Endothelial cell of umbilical vein (primary cell): Measurements from ENCODE around the gene CXXC4. TPM values are rescaled to one million over a fixed set of nuclear protein-coding genes. Genes with fewer than 3 reads are reported as not detected.

ENCODE experiments used
- BruUV-seq: library from RNA; stranded (reverse); fragments of 400-500 nt; replicated peaks from 2 replicates; lab custom pipeline; 2021; lab: Mats Ljungman, UMichigan
- CTCF ChIA-PET: fragments of 300-600, 350-600 bp; sonication (Branson Sonifier 250); formaldehyde crosslinking; loops from one replicate; lab custom pipeline; 2021; ENCODE audit warnings: antibody characterized with exemption, inconsistent platforms; lab: Charles Lee
- POLR2A ChIA-PET: fragments of 300-600, 350-600 bp; sonication (Branson Sonifier 250); formaldehyde crosslinking; loops from one replicate; lab custom pipeline; 2021; ENCODE audit warnings: antibody characterized with exemption, inconsistent platforms; lab: Charles Lee
- DNase-seq: peaks from one replicate; pipeline ENCODE4 v3.0.0-alpha.2; 2011; ENCODE audit warnings: low read depth, low spot score
- FAIRE-seq: peaks from 2 replicates; lab custom pipeline; 2011; peaks lifted over from hg19 to GRCh38; lab: Jason Lieb, UNC
- H2AFZ ChIP-seq: 2 replicates; pipeline ENCODE4 v1.6.0; 2012; ENCODE audit warnings: low read depth, low read length, control low read depth, inconsistent platforms
- H3K27ac ChIP-seq: 2 replicates; pipeline ENCODE4 v1.5.1; 2011; ENCODE audit warnings: low read depth, mild to moderate bottlenecking, control low read depth, low read length, moderate library complexity; ENCODE audit not compliant: insufficient read depth
- H3K27me3 ChIP-seq, 2 experiments: 2 replicates each; pipeline versions ENCODE4 v1.6.0 to v1.6.1; 2011; ENCODE audit warnings: low read length in 2 of 2, mixed read lengths in 1 of 2; ENCODE audit not compliant: control insufficient read depth in 2 of 2, insufficient read depth in 2 of 2
- H3K36me3 ChIP-seq, 2 experiments: 2 replicates in 1 of 2; 3 replicates in 1 of 2; pipeline ENCODE4 v1.5.1; 2011; ENCODE audit warnings: low read length in 2 of 2, mild to moderate bottlenecking in 1 of 2, moderate library complexity in 1 of 2; ENCODE audit not compliant: control insufficient read depth in 2 of 2, insufficient read depth in 2 of 2; ENCODE audit errors: extremely low read depth in 1 of 2
- H3K4me1 ChIP-seq: 3 replicates; pipeline ENCODE4 v1.5.1; 2011; ENCODE audit warnings: mild to moderate bottlenecking, low read length; ENCODE audit not compliant: control insufficient read depth, insufficient read depth; ENCODE audit errors: extremely low read depth
- H3K4me2 ChIP-seq: 2 replicates; pipeline ENCODE4 v1.6.1; 2011; ENCODE audit warnings: low read length, control low read depth, mixed read lengths; ENCODE audit not compliant: insufficient read depth
- H3K4me3 ChIP-seq, 3 experiments: fragments of 200-600 bp in 1 of 3; sonication (generic), shearing (Covaris generic) in 1 of 3; replicated peaks in 1 of 3; 2 replicates each; pipeline ENCODE4 v1.5.1; 2011 to 2016; ENCODE audit warnings: control low read depth in 3 of 3, low read length in 3 of 3, mild to moderate bottlenecking in 2 of 3, inconsistent platforms in 1 of 3, low read depth in 1 of 3, moderate library complexity in 1 of 3; ENCODE audit not compliant: insufficient read depth in 1 of 3
- H3K79me2 ChIP-seq: 2 replicates; pipeline ENCODE4 v1.6.0; 2012; ENCODE audit warnings: low read length, inconsistent platforms; ENCODE audit not compliant: control insufficient read depth, insufficient read depth
- H3K9ac ChIP-seq: replicated peaks from 2 replicates; pipeline ENCODE3; 2011; ENCODE audit warnings: low read length, control low read depth; ENCODE audit not compliant: insufficient read depth; ENCODE audit errors: extremely low read depth
- H3K9me1 ChIP-seq: replicated peaks from 3 replicates; pipeline ENCODE4 v1.6.0; 2011; ENCODE audit warnings: mild to moderate bottlenecking, low read length; ENCODE audit not compliant: control insufficient read depth, insufficient read depth; ENCODE audit errors: extremely low read depth
- H3K9me3 ChIP-seq: replicated peaks from 2 replicates; pipeline ENCODE4 v1.5.1; 2012; ENCODE audit warnings: low read length, inconsistent platforms; ENCODE audit not compliant: control insufficient read depth, insufficient read depth
- H4K20me1 ChIP-seq: replicated peaks from 2 replicates; pipeline ENCODE3; 2011; ENCODE audit warnings: mild to moderate bottlenecking, low read length; ENCODE audit not compliant: control insufficient read depth, insufficient read depth; ENCODE audit errors: extremely low read depth
- EZH2 ChIP-seq: IDR thresholded peaks from 2 replicates; pipeline ENCODE4 v1.6.1; 2012; ENCODE audit warnings: borderline replicate concordance, low read depth, mild to moderate bottlenecking, moderate library complexity, low read length, inconsistent platforms; ENCODE audit not compliant: severe bottlenecking
- FOS ChIP-seq: IDR thresholded peaks from 2 replicates; pipeline ENCODE4 v1.6.1; 2011; ENCODE audit warnings: mild to moderate bottlenecking, low read length, moderate library complexity, borderline replicate concordance; ENCODE audit not compliant: insufficient read depth
- GATA2 ChIP-seq: IDR thresholded peaks from 2 replicates; pipeline ENCODE4 v1.7.0; 2011; ENCODE audit warnings: low read depth, mild to moderate bottlenecking, moderate library complexity, mixed read lengths, low read length; ENCODE audit not compliant: insufficient read length, insufficient read depth
- JUN ChIP-seq: IDR thresholded peaks from 2 replicates; pipeline ENCODE4 v1.6.1; 2011; ENCODE audit warnings: borderline replicate concordance, low read depth; ENCODE audit not compliant: insufficient read length, insufficient read depth
- MYC ChIP-seq: IDR thresholded peaks from one replicate; pipeline ENCODE4 v1.6.1; 2011; ENCODE audit warnings: mild to moderate bottlenecking, low read depth, low read length
- POLR2A ChIP-seq: IDR thresholded peaks from 2 replicates; pipeline ENCODE4 v1.6.1; 2012; ENCODE audit warnings: low read depth, mild to moderate bottlenecking, control low read depth, low read length
- POLR2AphosphoS5 ChIP-seq: IDR thresholded peaks from 2 replicates; pipeline ENCODE4 v1.6.1; 2012; ENCODE audit warnings: low read depth, mild to moderate bottlenecking, control low read depth, low read length, moderate library complexity; ENCODE audit not compliant: insufficient read depth
- dilution Hi-C: fragments of 300-500 bp; cut with MboI; formaldehyde crosslinking; loops from one replicate; pipeline ENCODE4 v1.15.0; 2019; ENCODE audit warnings: low sequenced_read_pairs; ENCODE audit not compliant: extremely low pct_ligation_motif_present
- intact Hi-C: fragments of 100-400 bp; cut with micrococcal nuclease; formaldehyde crosslinking; loops from one replicate; pipeline ENCODE4 v1.10.0; 2022
- polyA plus RNA-seq, 4 experiments: library from polyadenylated mRNA; depleted of rRNA in 3 of 4; stranded (reverse) in 3 of 4; unstranded in 1 of 4; fragments of >200 nt; gene quantifications; 2 replicates each; pipeline versions ENCODE4 v1.2.1 to v1.2.3, GENCODE V29; 2011 to 2012; ENCODE audit warnings: missing spikeins in 1 of 4
- total RNA-seq: library from RNA; stranded (reverse); gene quantifications from 2 replicates; pipeline ENCODE4 v1.2.3, GENCODE V29; 2021
- TF ChIP-seq, protein P1 (sequence below), 2 donors: IDR thresholded peaks; 1 replicate in 1 of 2; 2 replicates in 1 of 2; pipeline ENCODE4 v1.5.1; 2011; ENCODE audit warnings: low read length in 2 of 2, mild to moderate bottlenecking in 2 of 2, moderate library complexity in 2 of 2, control low read depth in 1 of 2, inconsistent platforms in 1 of 2, low read depth in 1 of 2; ENCODE audit not compliant: insufficient read depth in 1 of 2; ENCODE audit errors: extremely low read depth in 1 of 2
- TF ChIP-seq, protein P2 (sequence below): IDR thresholded peaks from 2 replicates; pipeline ENCODE4 v1.6.1; 2011; ENCODE audit not compliant: insufficient read depth, insufficient read length

CXXC4 gene
- total and polyA plus RNA-seq, 2 donors (not counting 3 experiments of a cell fraction or from before 2014, with no cell fraction given), result not detected

DNA sequence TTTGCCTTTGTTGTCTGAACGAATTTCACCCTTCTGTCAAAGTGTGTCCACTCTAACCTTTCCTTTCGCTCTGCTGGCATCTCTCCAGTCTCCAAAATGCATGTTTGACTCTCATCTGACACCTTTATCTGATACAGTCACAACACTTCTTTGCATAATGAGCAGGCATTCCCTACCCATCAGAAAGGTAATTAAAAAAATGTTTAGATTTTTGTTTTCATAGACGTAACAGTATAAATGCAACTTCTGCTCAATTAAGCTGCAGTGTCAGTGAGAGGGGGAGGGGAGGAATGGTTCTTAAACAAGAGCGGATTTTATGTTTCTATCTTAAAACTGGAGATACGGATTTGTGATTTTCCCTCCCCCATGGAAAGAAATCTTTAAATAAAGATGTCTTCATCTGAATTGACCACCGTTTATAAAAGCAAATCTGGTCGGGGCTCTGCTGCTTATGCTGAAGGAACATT, 70.2 kb downstream of the CXXC4 start:
- ChIA-PET POLR2A (no interaction called here), CTCF (no interaction called here)
- Histone ChIP-seq H3K4me1 (no peaks in the 10 kb centered on the region), H3K27ac (no peak overlapping the region), H3K4me3 (no peak overlapping the region), H2AFZ (no peak overlapping the region), H3K9me1 (no peaks in the 10 kb centered on the region), H3K9me3 (peaks cover 4% of the 10 kb centered on the region), H4K20me1 (no peaks in the 10 kb centered on the region), H3K4me2 (no peak overlapping the region), H3K9ac (no peak overlapping the region), H3K36me3 (no peaks in the 10 kb centered on the region), H3K79me2 (no peaks in the 10 kb centered on the region), H3K27me3 (no peaks in the 10 kb centered on the region)
- FAIRE-seq (no peak), DNase-seq (no peak)
- dilution Hi-C loops (no loop called here), intact Hi-C loops (no loop called here)
- no TSS peak for BruUV-seq
- TF ChIP-seq GATA2 (no peak), POLR2AphosphoS5 (no peak), POLR2A (no peak), EZH2 (no peak), MYC (no peak), JUN (no peak), FOS (no peak)
- TF ChIP-seq, protein P1, sequence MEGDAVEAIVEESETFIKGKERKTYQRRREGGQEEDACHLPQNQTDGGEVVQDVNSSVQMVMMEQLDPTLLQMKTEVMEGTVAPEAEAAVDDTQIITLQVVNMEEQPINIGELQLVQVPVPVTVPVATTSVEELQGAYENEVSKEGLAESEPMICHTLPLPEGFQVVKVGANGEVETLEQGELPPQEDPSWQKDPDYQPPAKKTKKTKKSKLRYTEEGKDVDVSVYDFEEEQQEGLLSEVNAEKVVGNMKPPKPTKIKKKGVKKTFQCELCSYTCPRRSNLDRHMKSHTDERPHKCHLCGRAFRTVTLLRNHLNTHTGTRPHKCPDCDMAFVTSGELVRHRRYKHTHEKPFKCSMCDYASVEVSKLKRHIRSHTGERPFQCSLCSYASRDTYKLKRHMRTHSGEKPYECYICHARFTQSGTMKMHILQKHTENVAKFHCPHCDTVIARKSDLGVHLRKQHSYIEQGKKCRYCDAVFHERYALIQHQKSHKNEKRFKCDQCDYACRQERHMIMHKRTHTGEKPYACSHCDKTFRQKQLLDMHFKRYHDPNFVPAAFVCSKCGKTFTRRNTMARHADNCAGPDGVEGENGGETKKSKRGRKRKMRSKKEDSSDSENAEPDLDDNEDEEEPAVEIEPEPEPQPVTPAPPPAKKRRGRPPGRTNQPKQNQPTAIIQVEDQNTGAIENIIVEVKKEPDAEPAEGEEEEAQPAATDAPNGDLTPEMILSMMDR (IDR thresholded peaks at IDR 0.05; ENCODE audit: extremely low read depth in 1 of 2, insufficient read depth in 1 of 2, low read depth in 1 of 2, low read length in 2 of 2), result no peak
- TF ChIP-seq, protein P2, sequence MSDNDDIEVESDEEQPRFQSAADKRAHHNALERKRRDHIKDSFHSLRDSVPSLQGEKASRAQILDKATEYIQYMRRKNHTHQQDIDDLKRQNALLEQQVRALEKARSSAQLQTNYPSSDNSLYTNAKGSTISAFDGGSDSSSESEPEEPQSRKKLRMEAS, result no peak
